HEK293T (cell line): ENCODE data around the gene SH3RF2.

ENCODE experiments used
- CTCF ChIA-PET: fragments of 350-600 bp; formaldehyde crosslinking; extraction: SDS; loops from one replicate; lab custom pipeline; 2021; ENCODE audit warnings: antibody characterized with exemption, inconsistent platforms; lab: Yijun Ruan, JAX
- POLR2A ChIA-PET: fragments of 350-600 bp; formaldehyde crosslinking; extraction: SDS; loops from one replicate; lab custom pipeline; 2020; ENCODE audit warnings: antibody characterized with exemption, inconsistent platforms; lab: Yijun Ruan, JAX
- DNase-seq: peaks from one replicate; pipeline ENCODE4 v3.0.0; 2012; ENCODE audit warnings: mixed read lengths; ENCODE audit errors: extremely low spot score
- ARNT ChIP-seq: fragments of 450-650 bp; IDR thresholded peaks from 2 replicates; pipeline ENCODE4 v1.6.1; 2017; ENCODE audit warnings: mild to moderate bottlenecking
- BHLHE40 ChIP-seq: fragments of 450-650 bp; IDR thresholded peaks from 2 replicates; pipeline ENCODE4 v1.6.1; 2016; ENCODE audit warnings: mild to moderate bottlenecking, moderate library complexity, borderline replicate concordance
- CTBP1 ChIP-seq: fragments of 450-650 bp; IDR thresholded peaks from 2 replicates; pipeline ENCODE4 v1.6.1; 2016; ENCODE audit warnings: borderline replicate concordance
- ELF4 ChIP-seq: fragments of 450-650 bp; IDR thresholded peaks from 2 replicates; pipeline ENCODE4 v1.6.1; 2017; ENCODE audit warnings: antibody characterized with exemption
- FOXA1 ChIP-seq: fragments of 450-650 bp; IDR thresholded peaks from 2 replicates; pipeline ENCODE4 v1.6.1; 2016; ENCODE audit warnings: mild to moderate bottlenecking
- FOXK2 ChIP-seq: fragments of 450-650 bp; IDR thresholded peaks from 2 replicates; pipeline ENCODE4 v1.6.1; 2016; ENCODE audit warnings: mild to moderate bottlenecking
- FOXM1 ChIP-seq: fragments of 450-650 bp; IDR thresholded peaks from 2 replicates; pipeline ENCODE4 v1.6.1; 2017; ENCODE audit warnings: mild to moderate bottlenecking, borderline replicate concordance
- HDGF ChIP-seq: fragments of 450-650 bp; IDR thresholded peaks from 2 replicates; pipeline ENCODE4 v1.6.1; 2017; ENCODE audit warnings: antibody characterized with exemption, borderline replicate concordance
- L3MBTL2 ChIP-seq: fragments of 450-650 bp; conservative IDR thresholded peaks from 2 replicates; pipeline ENCODE4 v1.6.1; 2016; ENCODE audit warnings: mild to moderate bottlenecking
- LEF1 ChIP-seq: fragments of 450-650 bp; IDR thresholded peaks from 2 replicates; pipeline ENCODE4 v1.6.1; 2017; ENCODE audit warnings: mild to moderate bottlenecking, borderline replicate concordance
- NFRKB ChIP-seq: fragments of 450-650 bp; IDR thresholded peaks from 2 replicates; pipeline ENCODE4 v1.6.1; 2016; ENCODE audit warnings: mild to moderate bottlenecking, moderate library complexity
- SP1 ChIP-seq: fragments of 450-650 bp; IDR thresholded peaks from 2 replicates; pipeline ENCODE4 v1.6.1; 2017
- SUZ12 ChIP-seq: fragments of 450-650 bp; IDR thresholded peaks from 2 replicates; pipeline ENCODE4 v1.6.1; 2016; ENCODE audit warnings: mild to moderate bottlenecking
- TARDBP ChIP-seq: fragments of 450-650 bp; IDR thresholded peaks from 2 replicates; pipeline ENCODE4 v1.6.1; 2016
- ZNF384 ChIP-seq: fragments of 450-650 bp; IDR thresholded peaks from 2 replicates; pipeline ENCODE4 v1.6.1; 2016
- TF ChIP-seq, protein P1 (sequence below): fragments of 450-650 bp; IDR thresholded peaks from 2 replicates; pipeline ENCODE4 v1.6.1; 2016

The SH3RF2 gene

GRCh38 chr5:145898171-145898570, 38.2 kb upstream of the SH3RF2 start:
- POLR2A ChIA-PET: no interaction called here

DNA sequence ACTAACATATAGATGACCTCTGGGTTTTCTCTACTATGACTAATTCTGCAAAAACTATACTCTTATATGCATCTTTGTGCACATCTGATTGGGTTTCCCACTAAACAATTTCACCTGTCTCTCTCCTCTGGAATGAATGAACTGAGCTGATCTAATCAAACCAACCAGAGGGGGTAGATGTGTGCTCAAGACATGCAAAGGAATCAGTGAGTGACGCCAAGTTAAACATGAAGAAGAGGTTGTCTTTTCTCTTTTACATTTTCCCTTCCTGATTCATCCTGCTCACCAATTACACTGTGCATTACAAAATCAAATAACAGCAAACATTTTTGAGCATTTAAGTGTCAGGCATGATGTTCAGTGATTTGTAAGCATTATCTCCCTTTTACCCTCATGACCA, 34.0 kb upstream of the SH3RF2 start:
- ChIA-PET POLR2A (no interaction called here), CTCF (interaction anchor here (0.7 to 1.1 kb wide), 2 partner anchors 122 to 421 kb away, joined by 3 to 4 read pairs; no protein-coding TSS in a partner anchor)
- TF ChIP-seq ZNF384 (no peak), ARNT (no peak), CTBP1 (no peak), ELF4 (no peak), FOXK2 (no peak), SP1 (no peak), FOXA1 (no peak), HDGF (no peak), SUZ12 (no peak)

More at GRCh38 chr5:145898171-145898570, 38.2 kb upstream of the SH3RF2 start:
- CTCF ChIA-PET: interaction anchor here (0.6 to 1.2 kb wide), 2 partner anchors 10 to 15 kb away, joined by 3 read pairs; no protein-coding TSS in a partner anchor
- DNase-seq: no peak
- TF ChIP-seq BHLHE40: no peak
- TF ChIP-seq, protein P1, sequence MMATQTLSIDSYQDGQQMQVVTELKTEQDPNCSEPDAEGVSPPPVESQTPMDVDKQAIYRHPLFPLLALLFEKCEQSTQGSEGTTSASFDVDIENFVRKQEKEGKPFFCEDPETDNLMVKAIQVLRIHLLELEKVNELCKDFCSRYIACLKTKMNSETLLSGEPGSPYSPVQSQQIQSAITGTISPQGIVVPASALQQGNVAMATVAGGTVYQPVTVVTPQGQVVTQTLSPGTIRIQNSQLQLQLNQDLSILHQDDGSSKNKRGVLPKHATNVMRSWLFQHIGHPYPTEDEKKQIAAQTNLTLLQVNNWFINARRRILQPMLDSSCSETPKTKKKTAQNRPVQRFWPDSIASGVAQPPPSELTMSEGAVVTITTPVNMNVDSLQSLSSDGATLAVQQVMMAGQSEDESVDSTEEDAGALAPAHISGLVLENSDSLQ: no peak
- no peak for TF ChIP-seq NFRKB
- TF ChIP-seq SUZ12: no peak

GRCh38 chr5:145903113-145903512, 33.3 kb upstream of the SH3RF2 start:
- CTCF ChIA-PET: interaction anchor here (0.6 to 1.1 kb wide), 2 partner anchors 43 to 123 kb away, joined by 3 to 6 read pairs; no protein-coding TSS in a partner anchor
- POLR2A ChIA-PET: no interaction called here
- DNase-seq: no peak
- TF ChIP-seq ZNF384 (no peak), FOXM1 (no peak), ARNT (no peak), BHLHE40 (no peak), LEF1 (no peak)

More for the DNA sequence above, 34.0 kb upstream of the SH3RF2 start:
- no peak for DNase-seq

GRCh38 chr5:145903867-145904266, 32.5 kb upstream of the SH3RF2 start:
- CTCF ChIA-PET: interaction anchor here (0.6 kb wide), 1 partner anchor 42 kb away, joined by 6 read pairs; no protein-coding TSS in a partner anchor

DNA sequence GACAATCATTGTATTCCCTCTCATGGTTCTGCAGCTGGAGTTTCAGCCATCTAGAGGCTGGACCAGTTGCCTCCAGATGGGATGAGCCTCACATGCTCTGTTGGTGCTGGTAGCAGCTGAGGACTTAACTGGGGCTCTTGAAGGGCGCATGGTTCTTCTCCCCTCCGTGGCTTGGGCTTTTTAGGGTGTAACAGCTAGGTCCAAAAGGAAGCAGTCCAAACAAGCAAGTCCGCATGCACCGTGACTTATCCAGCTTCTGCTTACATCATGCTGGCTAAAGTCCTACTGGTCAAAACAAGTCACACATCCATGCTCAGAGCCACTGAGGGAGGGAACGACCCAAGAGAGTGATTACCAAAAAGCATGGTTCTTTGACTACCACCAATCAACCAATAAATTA, 31.6 kb upstream of the SH3RF2 start:
- ChIA-PET CTCF (no interaction called here), POLR2A (no interaction called here)
- DNase-seq: no peak
- TF ChIP-seq SUZ12 (no peak), FOXM1 (no peak), CTBP1 (no peak), ARNT (no peak), NFRKB (no peak), ELF4 (no peak), L3MBTL2 (no peak), FOXK2 (no peak), HDGF (no peak), SP1 (no peak), ZNF384 (no peak), BHLHE40 (no peak), FOXA1 (no peak)
- TF ChIP-seq, protein P1: no peak

More at GRCh38 chr5:145903867-145904266, 32.5 kb upstream of the SH3RF2 start:
- no peak for DNase-seq
- TF ChIP-seq SUZ12: no peak
- no peak for TF ChIP-seq SP1
- TF ChIP-seq HDGF: no peak
- TF ChIP-seq FOXA1: no peak
- no peak for TF ChIP-seq CTBP1
- no peak for TF ChIP-seq L3MBTL2
- no peak for TF ChIP-seq FOXK2
- TF ChIP-seq, protein P1: no peak
- TF ChIP-seq LEF1: no peak
- no peak for TF ChIP-seq TARDBP
- TF ChIP-seq BHLHE40: no peak
- no peak for TF ChIP-seq NFRKB
- POLR2A ChIA-PET: no interaction called here

- ChIA-PET CTCF (interaction anchor here (1.5 kb wide), 1 partner anchor 18 kb away, joined by 4 read pairs; no protein-coding TSS in a partner anchor), POLR2A (no interaction called here)
- no peak for DNase-seq
- TF ChIP-seq L3MBTL2 (no peak), FOXM1 (no peak), FOXA1 (no peak), HDGF (no peak), NFRKB (no peak), ARNT (no peak)
Measured at GRCh38 chr5:145906401-145906800, 30.0 kb upstream of the SH3RF2 start.
